WTC11 (cell line): ENCODE measurements around the gene ZEB2. TPM values are rescaled to one million over a fixed set of nuclear protein-coding genes. Genes with fewer than 3 reads are reported as not detected.

ENCODE experiments used
- ATAC-seq: fragments of 200-7000 bp; cut with Tn5 transposase; 2 replicates; pipeline ENCODE4 v1.10.0; 2021; ENCODE audit warnings: mild to moderate bottlenecking, moderate library complexity
- CTCF ChIA-PET: fragments of 300-600 bp; sonication (Branson Sonifier 250); formaldehyde crosslinking; loops from one replicate; lab custom pipeline; 2021; ENCODE audit warnings: antibody characterized with exemption; lab: Charles Lee
- POLR2A ChIA-PET: fragments of 350-600 bp; sonication (Branson Sonifier 250); formaldehyde crosslinking; loops from one replicate; lab custom pipeline; 2021; ENCODE audit warnings: antibody characterized with exemption; lab: Charles Lee
- DNase-seq: peaks from one replicate; pipeline ENCODE4 v3.0.0; 2021; ENCODE audit warnings: low spot score
- H3K27ac Mint-ChIP-seq: 2 replicates; pipeline ENCODE4 v1.8.0; 2021; ENCODE audit warnings: mixed read lengths
- H3K27me3 Mint-ChIP-seq: 2 replicates; pipeline ENCODE4 v1.8.0; 2021; ENCODE audit warnings: low read depth, mild to moderate bottlenecking, moderate library complexity, mixed read lengths
- H3K36me3 Mint-ChIP-seq: 2 replicates; pipeline ENCODE4 v1.8.0; 2021; ENCODE audit warnings: mixed read lengths
- H3K4me1 Mint-ChIP-seq: 2 replicates; pipeline ENCODE4 v1.8.0; 2022; ENCODE audit warnings: mixed read lengths
- H3K4me3 Mint-ChIP-seq: 2 replicates; pipeline ENCODE4 v1.8.0; 2021; ENCODE audit warnings: mild to moderate bottlenecking, moderate library complexity, mixed read lengths
- H3K9me3 Mint-ChIP-seq: 2 replicates; pipeline ENCODE4 v1.8.0; 2021; ENCODE audit warnings: mixed read lengths
- ARID4B ChIP-seq: sonication (generic); formaldehyde crosslinking; IDR thresholded peaks from 2 replicates; pipeline ENCODE4 v1.8.0; 2023; ENCODE audit warnings: missing genetic modification reagents, mild to moderate bottlenecking, borderline replicate concordance
- CDX4 ChIP-seq: fragments of 250-450 bp; sonication (Bioruptor Pico); IDR thresholded peaks from 2 replicates; pipeline ENCODE4 v1.9.0; 2021; ENCODE audit warnings: moderate library complexity, mild to moderate bottlenecking, inconsistent platforms, borderline replicate concordance
- ESRRA ChIP-seq: sonication (generic); formaldehyde crosslinking; IDR thresholded peaks from 2 replicates; pipeline ENCODE4 v1.8.1; 2022; ENCODE audit warnings: mild to moderate bottlenecking, missing genetic modification reagents, borderline replicate concordance
- FOXK1 ChIP-seq: sonication (generic); formaldehyde crosslinking; IDR thresholded peaks from 2 replicates; pipeline ENCODE4 v1.8.0; 2022; ENCODE audit warnings: mild to moderate bottlenecking, moderate library complexity, missing genetic modification reagents
- IRF1 ChIP-seq: sonication (generic); formaldehyde crosslinking; IDR thresholded peaks from 2 replicates; pipeline ENCODE4 v1.8.0; 2023; ENCODE audit warnings: missing genetic modification reagents
- NFE2L1 ChIP-seq: sonication (generic); formaldehyde crosslinking; IDR thresholded peaks from 2 replicates; pipeline ENCODE4 v1.8.1; 2023; ENCODE audit warnings: missing genetic modification reagents
- NR1H2 ChIP-seq: sonication (generic); formaldehyde crosslinking; IDR thresholded peaks from 2 replicates; pipeline ENCODE4 v1.9.0; 2021; ENCODE audit warnings: mild to moderate bottlenecking, moderate library complexity, missing genetic modification reagents
- PRDM15 ChIP-seq: sonication (generic); formaldehyde crosslinking; IDR thresholded peaks from 2 replicates; pipeline ENCODE4 v1.8.0; 2022; ENCODE audit warnings: missing genetic modification reagents
- USF2 ChIP-seq: sonication (generic); formaldehyde crosslinking; IDR thresholded peaks from 2 replicates; pipeline ENCODE4 v1.8.1; 2023; ENCODE audit warnings: mild to moderate bottlenecking, missing genetic modification reagents, moderate library complexity
- ZNF138 ChIP-seq: sonication (generic); formaldehyde crosslinking; conservative IDR thresholded peaks from 2 replicates; pipeline ENCODE4 v1.8.1; 2022; ENCODE audit warnings: mild to moderate bottlenecking, moderate library complexity, missing genetic modification reagents
- ZNF425 ChIP-seq: fragments of 250-450 bp; sonication (Bioruptor Pico); conservative IDR thresholded peaks from 2 replicates; pipeline ENCODE4 v1.9.0; 2021; ENCODE audit warnings: mild to moderate bottlenecking
- total RNA-seq: library from RNA; stranded (reverse); gene quantifications from 3 replicates; pipeline ENCODE4 v1.2.3, GENCODE V29; 2021

Gene ZEB2
- total RNA-seq, 1 experiment from 2014 or later, result 0.42 TPM

GRCh38 chr2:144376460-144376859, 143.5 kb downstream of the ZEB2 start:
- no peaks in the 10 kb centered on the region for H3K27me3 Mint-ChIP-seq

More at GRCh38 chr2:144376460-144376859, 143.5 kb downstream of the ZEB2 start:
- Mint-ChIP-seq H3K4me3 (no peak overlapping the region), H3K4me1 (peaks cover 18% of the 10 kb centered on the region), H3K9me3 (no peaks in the 10 kb centered on the region), H3K27ac (no peak overlapping the region), H3K36me3 (no peaks in the 10 kb centered on the region)
- DNase-seq, result no peak
- TF ChIP-seq ZNF425 (CRISPR knock-in tag) (no peak), ARID4B (CRISPR knock-in tag) (no peak), ZNF138 (CRISPR knock-in tag) (no peak), USF2 (CRISPR knock-in tag) (no peak), CDX4 (CRISPR knock-in tag) (no peak), NR1H2 (no peak), NFE2L1 (CRISPR knock-in tag) (no peak), IRF1 (CRISPR knock-in tag) (no peak), ESRRA (CRISPR knock-in tag) (no peak), PRDM15 (no peak), FOXK1 (no peak)
- ChIA-PET POLR2A (no interaction called here), CTCF (no interaction called here)
- ATAC-seq, result no peak
